GM19468 (cell line): ENCODE data around the gene TNXB.

ENCODE experiments used
- ATAC-seq: cut with Tn5 transposase; IDR thresholded peaks from one replicate; pipeline ENCODE4 v1.9.1; 2021; ENCODE audit warnings: mild to moderate bottlenecking, moderate library complexity, moderate number of reproducible peaks; ENCODE audit not compliant: unreplicated experiment; ENCODE audit errors: extremely low read depth

TNXB gene

DNA sequence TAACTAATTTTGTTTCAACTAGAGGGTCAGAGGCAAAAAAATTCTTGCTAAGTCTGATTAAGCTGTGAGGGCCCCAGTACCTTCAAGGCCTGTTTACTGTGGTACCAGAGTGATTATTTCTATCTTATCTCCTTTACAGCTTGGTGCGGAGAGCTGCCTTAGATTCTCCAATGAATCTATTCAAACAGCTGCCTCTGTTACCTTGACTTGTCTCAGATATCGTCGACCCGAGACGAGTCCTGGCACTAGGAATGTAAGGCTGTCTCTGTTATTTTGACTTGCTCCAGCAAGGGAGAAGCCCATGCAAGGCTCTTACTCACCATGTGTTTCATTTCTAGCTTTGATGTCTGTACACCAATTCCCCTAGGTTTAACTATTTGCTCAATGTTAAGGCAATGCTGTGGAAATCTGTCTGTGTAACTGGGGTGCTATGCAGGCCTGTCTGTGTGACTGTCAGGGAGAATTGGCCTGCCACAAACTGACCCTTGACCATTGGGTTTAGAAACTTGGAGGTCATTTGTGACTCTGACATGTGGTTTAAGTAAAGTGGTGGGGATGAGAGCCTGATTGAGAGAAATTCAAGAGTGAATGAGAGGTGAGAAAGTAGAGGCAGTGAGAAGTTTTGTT lies 31.4 kb upstream of the TNXB start:
- no peak for ATAC-seq

DNA sequence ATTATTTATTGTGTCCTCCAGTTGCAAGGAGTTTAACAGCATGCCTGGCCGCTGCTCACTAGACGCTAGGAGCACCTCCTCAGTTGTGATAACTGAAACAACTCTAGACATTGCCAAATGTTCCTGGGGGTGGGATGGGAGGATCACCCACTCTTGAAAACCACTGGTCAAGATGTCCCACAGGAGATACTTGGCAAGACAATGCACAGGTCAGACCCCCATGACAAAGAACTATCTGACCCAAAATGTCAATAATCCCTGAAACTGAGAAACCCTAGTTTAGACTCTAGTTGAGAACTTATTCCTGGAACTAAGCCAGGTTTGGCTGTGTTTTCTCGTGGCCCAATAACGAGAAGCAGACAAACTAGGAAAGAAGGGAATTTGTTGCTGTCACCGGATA lies 30.5 kb upstream of the TNXB start:
- ATAC-seq, result no peak

DNA sequence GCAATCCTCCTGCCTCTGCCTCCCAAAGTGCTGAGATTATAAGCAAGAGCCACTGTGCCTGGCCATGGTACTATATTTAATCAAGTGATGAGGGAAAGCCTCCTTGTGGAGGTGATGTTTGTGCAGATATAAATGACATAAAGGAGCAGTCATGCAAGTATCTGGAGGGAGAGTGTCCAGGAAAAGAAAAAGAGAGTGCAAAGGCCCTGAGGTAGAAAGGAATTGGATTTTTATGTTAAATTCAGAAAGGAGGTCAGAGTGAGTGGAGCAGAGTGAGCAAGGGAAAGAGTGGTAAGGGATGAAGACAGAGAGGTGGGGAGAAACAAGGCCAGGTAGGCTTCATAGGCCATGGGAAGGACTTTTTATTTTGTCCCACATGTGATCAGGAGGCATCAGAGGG lies 28.3 kb upstream of the TNXB start:
- no peak for ATAC-seq

GRCh38 chr6:32133786-32134185 lies 24.6 kb upstream of the TNXB start:
- no peak for ATAC-seq

GRCh38 chr6:32132110-32132509 lies 23.0 kb upstream of the TNXB start:
- no peak for ATAC-seq

DNA sequence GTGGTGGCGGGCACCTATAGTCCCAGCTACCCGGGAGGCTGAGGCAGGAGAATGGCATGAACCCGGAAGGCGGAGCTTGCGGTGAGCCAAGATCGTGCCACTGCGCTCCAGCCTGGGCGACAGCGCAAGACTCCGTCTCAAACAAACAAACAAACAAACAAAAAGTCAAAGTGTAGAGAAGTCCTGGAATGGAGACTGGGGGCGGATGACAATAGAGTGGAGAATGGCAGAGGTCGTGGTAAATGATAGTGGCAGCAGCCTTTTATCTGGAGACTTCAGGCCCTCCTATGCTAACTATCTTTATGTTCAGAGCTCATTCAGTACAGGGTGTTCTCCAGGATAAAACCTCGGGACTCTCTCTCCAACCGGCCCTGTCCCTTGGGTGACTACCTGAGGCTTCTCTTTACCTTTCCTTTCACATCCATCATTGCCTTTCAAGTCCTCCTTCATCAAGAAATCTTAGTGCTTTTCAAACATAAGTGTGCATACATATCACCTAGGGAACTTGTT lies 22.4 kb upstream of the TNXB start:
- no peak for ATAC-seq

DNA sequence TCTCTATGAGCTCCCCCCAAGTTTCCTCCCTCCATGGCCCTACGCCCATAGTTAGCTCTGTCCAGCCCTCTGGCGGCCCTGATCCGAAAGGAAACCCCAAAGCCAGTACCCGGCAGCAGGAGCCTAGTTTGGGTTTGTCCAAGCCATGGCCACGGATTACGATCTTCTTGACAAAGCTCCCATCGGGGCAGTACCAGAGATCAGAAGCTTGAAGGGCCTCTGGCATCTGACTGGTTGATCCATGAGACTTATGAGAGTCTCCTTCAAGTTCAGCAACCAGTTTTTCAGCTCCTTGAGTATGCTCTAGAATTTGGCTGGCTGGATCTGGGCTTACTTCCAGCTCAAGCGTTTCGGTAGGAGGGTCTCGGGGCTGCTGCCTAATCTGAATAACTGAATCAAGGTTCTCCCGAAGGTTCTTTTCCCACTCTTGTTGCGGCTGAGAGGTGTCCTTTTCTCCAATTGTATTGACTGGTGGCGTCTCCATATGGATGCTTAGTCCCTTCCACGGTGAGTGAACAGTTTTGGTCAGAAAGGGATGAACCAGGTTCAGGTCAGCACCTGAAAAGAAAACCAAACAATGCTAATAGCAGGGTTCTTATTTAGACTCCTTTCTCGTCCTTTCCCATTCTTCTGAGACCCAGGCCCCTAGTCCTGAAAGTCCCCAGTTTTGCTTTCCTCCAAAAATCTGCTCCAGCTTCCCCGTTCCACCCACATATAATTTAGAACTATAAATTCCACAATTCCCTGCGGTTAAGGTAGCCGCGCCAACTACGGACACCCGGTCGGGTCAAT lies 20.4 kb upstream of the TNXB start:
- no peak for ATAC-seq

DNA sequence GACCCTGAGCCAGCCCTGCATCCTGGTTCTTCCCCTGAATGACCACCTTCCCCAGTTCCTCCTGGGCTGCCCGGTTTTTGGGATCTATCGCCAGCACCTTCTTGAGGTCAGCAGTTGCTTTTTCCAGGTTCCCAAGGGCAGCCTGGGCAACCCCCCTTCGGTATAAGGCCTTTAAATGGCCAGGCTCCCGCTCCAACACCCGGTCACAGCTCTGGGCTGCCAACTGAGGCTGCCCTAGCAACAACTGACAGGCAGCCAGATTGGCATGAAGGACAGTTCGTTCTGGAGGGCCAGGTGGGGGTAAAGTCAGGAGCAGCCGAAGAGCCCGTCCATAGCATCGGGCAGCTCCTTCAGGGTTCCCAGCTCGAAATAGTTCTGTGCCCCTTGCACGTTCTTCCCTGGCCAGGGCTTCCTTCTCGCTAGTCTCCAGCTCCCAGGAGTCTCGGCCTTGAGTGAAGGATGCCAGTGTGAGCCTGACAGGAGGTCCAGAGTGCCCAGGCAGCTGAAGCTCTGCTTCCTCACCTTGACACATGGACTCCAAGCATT lies 19.7 kb upstream of the TNXB start:
- no peak for ATAC-seq

DNA sequence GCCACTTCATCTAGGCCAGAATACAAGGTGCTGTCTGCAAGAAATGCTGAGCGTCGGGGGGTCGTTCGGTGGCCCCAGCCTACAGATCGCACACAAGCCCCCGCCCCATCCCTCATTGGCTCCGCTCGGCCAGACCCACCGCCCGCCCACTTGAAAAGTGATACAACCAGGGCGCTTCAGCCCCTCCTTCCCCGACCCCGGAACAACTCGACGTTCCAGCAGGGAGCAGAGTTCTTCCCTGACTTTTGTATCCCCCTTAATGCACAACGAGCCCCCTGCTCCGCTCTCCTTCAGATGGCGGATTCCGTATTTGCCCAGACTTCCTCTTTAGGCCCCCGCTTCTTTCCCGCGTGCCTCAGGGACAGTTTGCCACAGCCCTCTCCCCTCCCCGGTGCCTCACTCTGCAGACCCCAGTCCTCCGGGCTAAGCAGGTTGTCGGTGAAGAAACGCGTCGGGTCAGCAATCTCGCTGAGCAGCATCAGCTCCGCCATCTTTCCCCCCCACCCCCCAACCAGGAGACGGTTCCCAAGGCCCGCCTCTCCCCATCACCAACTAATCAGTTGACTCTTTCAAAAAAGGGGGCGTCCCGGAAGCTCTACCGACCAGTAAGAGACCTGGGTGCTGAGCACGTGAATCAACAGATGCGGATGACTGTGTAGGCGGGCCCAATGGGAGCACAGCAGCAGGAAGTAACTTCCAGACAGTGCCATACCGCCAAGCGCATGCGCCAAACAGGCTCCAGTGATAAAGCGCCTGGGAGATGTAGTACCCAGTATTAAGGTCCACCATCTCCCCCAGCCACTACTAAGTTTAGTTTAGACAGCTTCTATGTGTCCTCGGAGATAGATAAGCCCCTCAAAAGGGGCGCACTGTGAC lies 18.8 kb upstream of the TNXB start, which contains the start of gene ATF6B:
TSS of gene ATF6B (minus strand) at position 530 of the 876 bp plus-strand sequence. CDS start at position 491, 39 bp downstream.
- ATAC-seq, result peak; percentile 81

GRCh38 chr6:32127409-32127716 lies 18.2 kb upstream of the TNXB start:
- ATAC-seq, result no peak

- ATAC-seq, result no peak
These were observed 17.7 kb upstream of the TNXB start for GRCh38 chr6:32126880-32127279.

GRCh38 chr6:32123681-32124080 lies 14.5 kb upstream of the TNXB start:
- no peak for ATAC-seq

DNA sequence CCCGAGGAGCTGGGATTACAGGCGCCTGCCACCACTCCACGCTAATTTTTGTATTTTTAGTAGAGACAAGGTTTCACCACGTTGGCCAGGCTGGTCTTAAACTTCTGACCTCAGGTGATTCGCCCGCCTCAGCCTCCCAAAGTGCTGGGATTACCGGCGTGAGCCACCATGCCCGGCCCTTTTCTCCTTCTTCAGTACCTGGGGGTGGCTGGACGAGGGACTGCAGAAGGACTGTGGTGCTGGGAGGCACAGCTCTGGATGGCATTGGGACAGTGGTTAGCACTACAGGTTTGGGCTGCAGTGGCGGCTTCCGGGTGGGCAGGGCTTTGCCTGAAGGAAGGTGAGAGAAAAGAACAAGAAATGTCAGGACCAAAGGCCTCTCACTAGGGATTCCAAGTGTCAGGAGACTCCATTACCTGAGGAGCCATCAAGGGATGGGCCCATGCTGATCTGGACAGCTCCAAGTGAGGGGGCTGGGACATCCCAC lies 11.5 kb upstream of the TNXB start:
- ATAC-seq, result no peak

DNA sequence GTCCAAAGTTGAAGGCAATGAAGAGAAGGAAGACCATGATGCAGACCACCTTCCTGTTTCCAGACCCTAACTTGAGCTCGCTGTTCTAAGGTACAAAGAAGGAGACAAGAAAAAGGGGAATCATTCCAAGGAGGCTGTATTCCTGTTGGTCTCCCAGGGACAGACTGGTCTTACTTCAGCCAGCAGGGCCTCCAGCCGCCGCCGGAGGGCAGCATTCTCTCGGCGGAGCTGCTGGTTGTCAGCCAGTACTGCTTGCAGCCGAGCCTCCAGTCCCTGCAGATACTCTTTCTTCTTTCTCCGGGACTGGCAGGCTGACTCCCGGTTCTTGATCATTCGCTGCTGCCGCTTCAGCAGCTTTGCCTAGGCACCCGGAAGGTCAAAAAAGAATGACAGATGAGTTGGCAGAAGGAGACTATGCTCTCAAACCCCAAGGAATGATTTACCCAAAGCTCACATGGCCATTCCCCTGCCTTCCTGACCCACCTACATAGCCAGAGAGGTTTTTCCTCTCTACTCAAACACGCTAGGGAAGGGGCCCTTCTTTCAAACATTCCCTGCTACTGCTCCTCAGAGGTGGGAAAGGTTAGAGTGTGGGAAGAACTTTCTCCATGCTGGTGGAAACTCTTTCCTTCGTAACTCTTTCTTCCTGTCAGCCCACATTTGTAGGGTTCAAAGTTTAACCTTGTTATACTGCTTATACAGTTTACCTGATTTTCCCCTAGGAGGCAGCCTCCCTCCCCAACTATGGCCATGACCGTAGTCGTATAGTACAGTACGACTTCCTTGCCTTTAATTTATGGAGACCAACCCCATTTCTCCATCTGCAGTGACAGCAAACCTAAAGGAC lies 9.9 kb upstream of the TNXB start:
- ATAC-seq, result no peak

DNA sequence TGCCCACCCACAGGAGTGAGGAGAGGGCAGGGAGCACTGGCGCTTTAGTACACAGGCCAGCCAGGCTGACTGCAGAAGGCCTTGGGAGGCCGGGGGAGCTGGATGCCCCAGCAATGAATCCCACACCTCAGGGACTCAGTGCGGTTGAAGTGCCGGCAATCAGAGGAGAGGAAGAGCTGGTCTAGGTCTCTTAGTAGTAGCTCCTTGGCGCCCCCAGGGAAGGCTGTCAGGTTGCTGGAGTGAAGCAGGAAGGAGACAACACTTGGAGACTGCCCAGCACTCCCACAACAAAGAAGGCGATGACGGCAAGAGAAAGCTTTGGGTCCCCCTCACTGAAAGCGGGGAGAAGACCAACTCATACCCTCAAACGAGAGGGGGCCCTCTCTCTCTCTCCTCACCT lies 8.3 kb upstream of the TNXB start:
- no peak for ATAC-seq

GRCh38 chr6:32116674-32117073 lies 7.5 kb upstream of the TNXB start:
- no peak for ATAC-seq

GRCh38 chr6:32115623-32116022 lies 6.5 kb upstream of the TNXB start:
- no peak for ATAC-seq

DNA sequence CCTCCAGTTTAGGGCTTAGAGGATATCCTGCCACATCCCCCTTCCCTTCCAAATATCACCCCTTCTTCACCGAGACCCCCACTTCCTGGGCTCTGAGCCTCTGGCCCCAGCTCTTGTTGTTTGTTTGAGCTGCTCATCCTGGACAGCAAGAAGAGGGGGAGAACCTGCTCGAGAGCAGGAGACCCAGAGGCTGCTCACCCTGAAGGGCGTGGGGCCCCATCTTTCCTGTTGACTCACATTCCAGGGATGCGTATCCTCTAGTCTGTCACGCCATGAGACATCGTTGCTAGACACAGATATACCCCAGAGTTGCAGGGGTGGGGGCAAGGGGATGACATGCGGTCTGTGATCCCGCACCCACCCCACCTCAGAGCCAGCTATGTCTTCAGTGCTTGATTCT lies 5.7 kb upstream of the TNXB start:
- no peak for ATAC-seq
